B cell (primary cell): ENCODE data around the gene PTBP3. TPM values are rescaled to one million over a fixed set of nuclear protein-coding genes. Genes with fewer than 3 reads are reported as not detected.

Experiments
- ATAC-seq: fragments of 200-7000 bp; cut with Tn5 transposase; one replicate; pipeline ENCODE4 v1.10.0; 2021; ENCODE audit warnings: low read depth, mild to moderate bottlenecking, moderate number of reproducible peaks, moderate library complexity
- CTCF ChIA-PET: fragments of 350-600 bp; sonication (Branson Sonifier 250); formaldehyde crosslinking; loops from one replicate; lab custom pipeline; 2021; ENCODE audit warnings: antibody characterized with exemption, inconsistent platforms; lab: Charles Lee
- POLR2A ChIA-PET: fragments of 350-600 bp; sonication (Branson Sonifier 250); formaldehyde crosslinking; loops from one replicate; lab custom pipeline; 2021; ENCODE audit warnings: antibody characterized with exemption; lab: Charles Lee
- DNase-seq: peaks from one replicate; pipeline ENCODE4 v3.0.0; 2013
- H2AFZ ChIP-seq: 2 replicates; pipeline ENCODE4 v1.6.1; 2012; ENCODE audit warnings: mild to moderate bottlenecking, low read depth, low read length; ENCODE audit not compliant: insufficient read depth, poor library complexity, severe bottlenecking
- H3K27ac ChIP-seq, 2 donors: 1 replicate in 1 of 2; 2 replicates in 1 of 2; pipeline ENCODE4 v1.5.1; 2012 to 2013; ENCODE audit warnings: low read length in 2 of 2, mild to moderate bottlenecking in 2 of 2, moderate library complexity in 1 of 2
- H3K27me3 ChIP-seq, 4 experiments: fragments of 200-600 bp in 1 of 4; sonication (generic) in 1 of 4; replicated peaks in 1 of 4; 1 replicate in 2 of 4; 2 replicates in 2 of 4; pipeline versions ENCODE4 v1.6.1 to v1.7.0; 2013 to 2016; ENCODE audit warnings: low read length in 3 of 4, mild to moderate bottlenecking in 2 of 4, mixed read lengths in 1 of 4, moderate library complexity in 1 of 4; ENCODE audit not compliant: insufficient read depth in 4 of 4, control insufficient read depth in 3 of 4; ENCODE audit errors: control extremely low read depth in 1 of 4
- H3K36me3 ChIP-seq, 2 experiments: replicated peaks in 1 of 2; 1 replicate in 1 of 2; 2 replicates in 1 of 2; pipeline versions ENCODE4 v1.6.1 to v1.7.1; 2013; ENCODE audit warnings: low read length in 1 of 2; ENCODE audit not compliant: insufficient read depth in 2 of 2, control insufficient read depth in 1 of 2; ENCODE audit errors: control extremely low read depth in 1 of 2, extremely low read depth in 1 of 2
- H3K4me1 ChIP-seq, 2 donors: fragments of 200-600 bp in 1 of 2; sonication (generic) in 1 of 2; 1 replicate in 1 of 2; 2 replicates in 1 of 2; pipeline versions ENCODE4 v1.5.1 to v1.6.1; 2013 to 2017; ENCODE audit warnings: low read length in 2 of 2; ENCODE audit not compliant: control insufficient read depth in 2 of 2, insufficient read depth in 2 of 2
- H3K4me2 ChIP-seq: replicated peaks from 2 replicates; pipeline ENCODE3; 2012; ENCODE audit warnings: mild to moderate bottlenecking, low read depth, low read length; ENCODE audit not compliant: poor library complexity, severe bottlenecking
- H3K4me3 ChIP-seq, 5 experiments: fragments of 200-600 bp in 1 of 5; sonication (generic) in 1 of 5; 1 replicate in 3 of 5; 2 replicates in 2 of 5; pipeline versions ENCODE4 v1.5.1 to v1.7.0; 2011 to 2016; ENCODE audit warnings: low read length in 4 of 5, mild to moderate bottlenecking in 4 of 5, low read depth in 2 of 5, control low read depth in 1 of 5, moderate library complexity in 1 of 5; ENCODE audit not compliant: insufficient read depth in 1 of 5; ENCODE audit errors: control extremely low read depth in 1 of 5, extremely low read depth in 1 of 5
- H3K79me2 ChIP-seq: fragments of 200-600 bp; sonication (generic); one replicate; pipeline ENCODE4 v1.6.0; 2016; ENCODE audit warnings: low read length; ENCODE audit not compliant: control insufficient read depth, insufficient read depth
- H3K9ac ChIP-seq: fragments of 200-600 bp; sonication (generic); 2 replicates; pipeline ENCODE4 v1.6.1; 2017; ENCODE audit warnings: mild to moderate bottlenecking, low read length, moderate library complexity
- H3K9me3 ChIP-seq, 3 donors: one replicate each; pipeline versions ENCODE4 v1.6.1 to v1.7.1; 2013; ENCODE audit warnings: low read length in 2 of 3; ENCODE audit not compliant: control insufficient read depth in 2 of 3, insufficient read depth in 1 of 3; ENCODE audit errors: control extremely low read depth in 1 of 3
- H4K20me1 ChIP-seq: 2 replicates; pipeline ENCODE4 v1.6.0; 2012; ENCODE audit warnings: mild to moderate bottlenecking, low read length; ENCODE audit not compliant: insufficient read depth, control insufficient read depth, poor library complexity, severe bottlenecking
- H3K27ac Mint-ChIP-seq: one replicate; pipeline ENCODE4 v1.8.0; 2021; ENCODE audit warnings: mixed read lengths
- H3K27me3 Mint-ChIP-seq: one replicate; pipeline ENCODE4 v1.8.0; 2021; ENCODE audit warnings: mixed read lengths
- H3K4me1 Mint-ChIP-seq: one replicate; pipeline ENCODE4 v1.8.0; 2021; ENCODE audit warnings: mixed read lengths
- H3K4me3 Mint-ChIP-seq: one replicate; pipeline ENCODE4 v1.8.0; 2021; ENCODE audit warnings: mixed read lengths
- H3K9me3 Mint-ChIP-seq: one replicate; pipeline ENCODE4 v1.8.0; 2022; ENCODE audit warnings: mixed read lengths; ENCODE audit not compliant: insufficient read depth
- CTCF ChIP-seq: fragments of 200-600 bp; IDR thresholded peaks from one replicate; pipeline ENCODE4 v1.8.0; 2022; ENCODE audit warnings: antibody characterized with exemption, mild to moderate bottlenecking
- EZH2 ChIP-seq: IDR thresholded peaks from 2 replicates; pipeline ENCODE4 v1.6.1; 2012; ENCODE audit warnings: borderline replicate concordance, low read depth, mild to moderate bottlenecking, moderate library complexity, low read length; ENCODE audit not compliant: insufficient read depth, poor library complexity, severe bottlenecking
- WGBS: methylation state at CpG from one replicate; pipeline ENCODE4 v1.1.5; 2013; ENCODE audit warnings: missing lambda C conversion rate; ENCODE audit not compliant: insufficient coverage; 5-methylcytosine and 5-hydroxymethylcytosine counted together
- intact Hi-C: fragments of 100-400 bp; cut with micrococcal nuclease; formaldehyde crosslinking; loops from one replicate; pipeline ENCODE4 v1.10.0; 2022
- polyA plus RNA-seq: library from polyadenylated mRNA; depleted of rRNA; stranded (reverse); fragments of >200 nt; gene quantifications from 2 replicates; pipeline ENCODE4 v1.2.3, GENCODE V29; 2012
- total RNA-seq, 2 donors: library from RNA; stranded (reverse); fragments of 120-200 nt in 1 of 2; gene quantifications; 1 replicate in 1 of 2; 2 replicates in 1 of 2; pipeline versions ENCODE4 v1.2.3 to v1.2.4, GENCODE V29; 2013 to 2022

PTBP3 gene
- total and polyA plus RNA-seq, 2 donors (not counting 1 experiment from before 2014, with no cell fraction given), result 22.8 to 133 TPM

DNA sequence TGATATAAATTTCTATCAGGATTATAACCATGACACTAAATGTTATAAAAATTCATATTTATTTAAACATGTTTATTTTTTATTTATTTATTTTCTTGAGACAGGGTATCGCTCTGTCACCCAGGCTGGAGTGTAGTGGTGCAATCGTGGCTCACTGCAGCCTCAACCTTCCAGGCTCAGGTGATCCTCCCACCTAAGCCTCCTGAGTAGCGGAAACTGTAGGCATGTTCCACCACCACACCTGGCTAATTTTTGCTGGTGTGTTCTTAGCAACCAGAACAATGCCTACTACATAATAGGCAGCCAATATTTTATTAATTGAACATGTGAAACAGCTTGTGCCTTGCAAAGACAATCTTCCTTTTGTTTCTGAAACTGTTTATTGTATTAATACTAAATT, 6.5 kb upstream of the PTBP3 start:
- Mint-ChIP-seq H3K4me1 (no peaks in the 10 kb centered on the region), H3K9me3 (no peaks in the 10 kb centered on the region), H3K4me3 (no peak overlapping the region), H3K27ac (no peak overlapping the region), H3K27me3 (no peaks in the 10 kb centered on the region)
- H2AFZ ChIP-seq, result no peak overlapping the region
- DNase-seq (no peak), ATAC-seq (no peak)
- ChIA-PET CTCF (no interaction called here), POLR2A (no interaction called here)
- no peaks in the 10 kb centered on the region for H4K20me1 ChIP-seq
- no CpG with 5 or more reads among the region's 3 CpGs for WGBS
- TF ChIP-seq EZH2, result no peak
- no peak for TF ChIP-seq CTCF
- H3K27me3 ChIP-seq, result no peaks in the 10 kb centered on the region
- no peaks in the 10 kb centered on the region for H3K36me3 ChIP-seq
- H3K4me3 ChIP-seq, result no peak overlapping the region
- no peak overlapping the region for H3K9ac ChIP-seq
- H3K9me3 ChIP-seq, result no peaks in the 10 kb centered on the region
- H3K79me2 ChIP-seq, result no peaks in the 10 kb centered on the region
- intact Hi-C loops, result loop anchor here (10.0 kb wide), 1 partner anchor 415 kb away; no protein-coding TSS in a partner anchor
- no peak overlapping the region for H3K27ac ChIP-seq
- no peaks in the 10 kb centered on the region for H3K4me1 ChIP-seq
- H3K4me2 ChIP-seq, result no peak overlapping the region

GRCh38 chr9:112338561-112338960, 5.1 kb upstream of the PTBP3 start:
- H3K4me3 Mint-ChIP-seq, result no peak overlapping the region
- Histone ChIP-seq H4K20me1 (no peaks in the 10 kb centered on the region), H3K79me2 (no peaks in the 10 kb centered on the region), H3K27me3 (no peaks in the 10 kb centered on the region), H3K4me3 (no peak overlapping the region), H3K36me3 (no peaks in the 10 kb centered on the region), H3K9ac (no peak overlapping the region), H2AFZ (no peak overlapping the region), H3K27ac (no peak overlapping the region), H3K4me2 (no peak overlapping the region), H3K4me1 (peaks cover 4% of the 10 kb centered on the region in 2 donors), H3K9me3 (no peaks in the 10 kb centered on the region)
- no peak overlapping the region for H3K27ac Mint-ChIP-seq
- DNase-seq (no peak), ATAC-seq (no peak)
- TF ChIP-seq CTCF (no peak), EZH2 (no peak)
- no peaks in the 10 kb centered on the region for H3K9me3 Mint-ChIP-seq
- 92% methylated on average over 3 of the region's 3 CpGs for WGBS
- intact Hi-C loops, result loop anchor here (10.0 kb wide), 1 partner anchor 414 kb away; no protein-coding TSS in a partner anchor
- ChIA-PET CTCF (no interaction called here), POLR2A (interaction anchor here (0.7 kb wide), 1 partner anchor 126 kb away, joined by 3 read pairs; no protein-coding TSS in a partner anchor)
- no peaks in the 10 kb centered on the region for H3K27me3 Mint-ChIP-seq
- H3K4me1 Mint-ChIP-seq, result peaks cover 5% of the 10 kb centered on the region
